C4-2B (cell line): ENCODE data around the gene EIF4E1B.

ENCODE experiments used
- CTCF ChIP-seq: fragments of 450-650 bp; conservative IDR thresholded peaks from 2 replicates; pipeline ENCODE4 v1.5.1; 2017; ENCODE audit warnings: mild to moderate bottlenecking
- ZFX ChIP-seq: fragments of 450-650 bp; IDR thresholded peaks from 2 replicates; pipeline ENCODE4 v1.6.1; 2017

DNA sequence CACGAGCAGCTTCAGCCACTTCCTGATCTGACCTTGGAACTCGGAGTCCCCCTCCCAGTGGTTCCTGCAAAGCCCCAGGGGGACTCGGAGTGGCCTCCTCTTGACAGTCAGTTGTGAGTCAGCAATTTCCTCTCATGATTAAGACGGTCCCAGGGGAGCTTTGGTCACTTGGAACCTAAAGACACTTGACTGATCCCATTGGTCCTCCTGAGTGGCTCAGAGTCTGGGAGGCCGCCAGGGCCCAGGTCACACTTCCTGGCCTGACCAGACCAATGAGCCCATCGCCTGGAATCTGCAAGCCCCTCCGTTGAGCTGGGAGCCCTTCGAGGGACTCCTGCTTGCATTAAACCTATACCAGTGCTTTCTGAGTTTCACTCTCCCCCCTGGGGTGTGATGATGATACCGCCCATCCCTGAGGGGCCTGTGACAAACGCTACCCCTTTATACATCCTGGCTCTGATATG lies 45.9 kb downstream of the EIF4E1B start:
- no peak for TF ChIP-seq CTCF
- no peak for TF ChIP-seq ZFX
